Karpas-422 (cell line): ENCODE results near the gene CALHM6. TPM values are rescaled to one million over a fixed set of nuclear protein-coding genes. Genes with fewer than 3 reads are reported as not detected.

Source experiments
- DNase-seq: peaks from one replicate; pipeline ENCODE4 v3.0.0-alpha.2; 2015
- H2AFZ ChIP-seq: fragments of 200-600 bp; sonication (generic); 2 replicates; pipeline ENCODE4 v1.6.1; 2014; ENCODE audit warnings: antibody characterized with exemption, low read length, mixed read lengths
- H3K27ac ChIP-seq: fragments of 200-600 bp; sonication (generic); 2 replicates; pipeline ENCODE4 v1.5.1; 2014; ENCODE audit warnings: mild to moderate bottlenecking, low read length, moderate library complexity
- H3K27me3 ChIP-seq: fragments of 200-600 bp; sonication (generic); 2 replicates; pipeline ENCODE4 v1.6.1; 2014; ENCODE audit warnings: low read length, mixed read lengths
- H3K36me3 ChIP-seq: fragments of 200-600 bp; sonication (generic); 2 replicates; pipeline ENCODE4 v1.6.1; 2014; ENCODE audit warnings: low read length, mixed read lengths; ENCODE audit not compliant: insufficient read depth
- H3K4me1 ChIP-seq: fragments of 200-600 bp; sonication (generic); 2 replicates; pipeline ENCODE4 v1.6.1; 2014; ENCODE audit warnings: mild to moderate bottlenecking, low read length, mixed read lengths
- H3K4me2 ChIP-seq: fragments of 200-600 bp; sonication (generic); 2 replicates; pipeline ENCODE4 v1.6.1; 2014; ENCODE audit warnings: low read length, low read depth, mild to moderate bottlenecking; ENCODE audit not compliant: poor library complexity, severe bottlenecking
- H3K4me3 ChIP-seq: fragments of 200-600 bp; sonication (generic); 2 replicates; pipeline ENCODE4 v1.5.1; 2014; ENCODE audit warnings: mild to moderate bottlenecking, antibody characterized with exemption, low read length, mixed read lengths
- H3K79me2 ChIP-seq: fragments of 200-600 bp; sonication (generic); 2 replicates; pipeline ENCODE4 v1.6.1; 2014; ENCODE audit warnings: mild to moderate bottlenecking, low read length, mixed read lengths
- H3K9ac ChIP-seq: fragments of 200-600 bp; sonication (generic); 2 replicates; pipeline ENCODE4 v1.6.0; 2014; ENCODE audit warnings: low read length
- H3K9me2 ChIP-seq: fragments of 200-600 bp; sonication (generic), shearing (Covaris generic); replicated peaks from 2 replicates; pipeline ENCODE4 v1.6.0; 2014; ENCODE audit warnings: mild to moderate bottlenecking, low read length, moderate library complexity; ENCODE audit not compliant: insufficient read depth
- H3K9me3 ChIP-seq: fragments of 300-700, 200-600 bp; sonication (generic); 2 replicates; pipeline ENCODE4 v1.6.1; 2014; ENCODE audit warnings: low read length, mixed read lengths
- H4K20me1 ChIP-seq: fragments of 200-600 bp; sonication (generic); 2 replicates; pipeline ENCODE4 v1.6.1; 2014; ENCODE audit warnings: mild to moderate bottlenecking, antibody characterized with exemption, low read length, low read depth; ENCODE audit not compliant: insufficient read depth
- total RNA-seq: library from RNA; depleted of rRNA; stranded (reverse); fragments of >200 nt; shearing (Covaris generic); gene quantifications from 2 replicates; pipeline ENCODE4 v1.2.3, GENCODE V29; 2014; ENCODE audit warnings: low replicate concordance

CALHM6 gene
- total RNA-seq, 1 experiment from 2014 or later = not detected

DNA sequence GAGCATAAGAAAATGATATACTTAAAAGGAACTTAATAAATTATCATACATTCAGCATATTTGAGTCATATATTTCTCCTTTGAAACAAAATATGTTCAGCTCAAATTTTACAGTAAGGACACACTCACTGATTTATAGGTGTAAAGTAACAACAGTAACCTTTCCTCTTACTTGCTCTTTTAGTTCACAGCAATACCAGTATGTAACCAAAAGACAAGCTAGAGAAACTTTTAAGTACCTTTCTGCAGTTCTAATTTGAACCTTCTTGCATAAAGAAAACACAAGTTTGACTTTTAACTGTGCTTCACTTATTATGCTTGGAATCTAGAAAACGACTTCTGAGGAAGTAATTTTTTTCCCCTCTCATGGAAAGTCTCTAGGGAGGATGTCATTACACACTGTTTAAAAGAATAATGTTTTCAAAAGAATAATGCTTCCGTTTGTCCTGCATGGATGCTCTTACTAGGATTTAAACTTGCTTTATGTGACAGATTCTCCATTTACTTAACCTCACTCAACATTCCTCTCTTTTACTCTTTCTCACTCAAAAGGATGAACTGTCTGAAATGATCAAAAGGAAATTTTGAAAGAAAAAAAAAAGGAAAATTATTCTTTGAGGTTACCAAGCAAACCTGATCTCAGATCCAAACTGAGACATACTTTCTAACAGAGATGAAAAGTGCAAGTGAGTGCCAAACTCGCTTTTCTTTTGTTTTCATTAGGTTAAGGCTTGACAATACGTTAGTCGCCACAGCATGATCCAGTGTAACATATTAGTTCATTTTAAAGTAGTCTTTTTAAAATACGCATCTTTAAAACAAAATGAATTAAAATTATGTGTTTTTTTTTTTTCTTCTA is 22.4 kb upstream of the CALHM6 start:
- H2AFZ ChIP-seq = no peak overlapping the region
- H3K9ac ChIP-seq = no peak overlapping the region
- no peaks in the 10 kb centered on the region for H3K9me2 ChIP-seq
- no peaks in the 10 kb centered on the region for H4K20me1 ChIP-seq
- H3K9me3 ChIP-seq = no peaks in the 10 kb centered on the region
- H3K4me2 ChIP-seq = no peak overlapping the region
- no peaks in the 10 kb centered on the region for H3K27me3 ChIP-seq
- no peak overlapping the region for H3K27ac ChIP-seq
- no peaks in the 10 kb centered on the region for H3K4me1 ChIP-seq
- no peaks in the 10 kb centered on the region for H3K36me3 ChIP-seq
- H3K79me2 ChIP-seq = no peaks in the 10 kb centered on the region
- DNase-seq = no peak
- H3K4me3 ChIP-seq = no peak overlapping the region

DNA sequence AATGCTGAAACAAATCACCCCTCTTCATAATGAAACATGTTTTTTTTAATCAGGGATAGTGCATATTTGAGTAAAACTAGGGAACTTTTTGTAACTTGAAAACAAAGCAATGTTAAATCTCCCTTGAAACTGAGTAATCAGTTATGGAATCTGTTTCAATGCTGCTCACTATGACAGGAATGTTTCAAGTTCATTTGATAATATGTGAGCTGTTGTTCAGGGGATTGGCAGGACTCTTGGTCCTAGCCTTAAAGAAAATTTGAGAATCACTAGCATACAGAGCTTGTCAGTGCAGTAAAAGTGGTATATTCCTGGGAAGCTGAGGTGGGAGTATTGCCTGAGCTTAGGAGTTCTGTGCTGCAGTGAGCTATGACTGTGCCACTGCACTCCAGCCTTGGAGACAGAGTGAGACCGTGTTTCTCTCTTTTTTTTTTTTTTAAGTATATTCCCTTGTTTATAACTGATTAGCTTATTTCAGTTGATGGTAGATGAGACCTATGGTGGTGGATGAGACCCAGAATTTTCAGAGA is 21.6 kb upstream of the CALHM6 start:
- H3K27me3 ChIP-seq = no peaks in the 10 kb centered on the region
- no peak overlapping the region for H3K4me2 ChIP-seq
- H3K9ac ChIP-seq = no peak overlapping the region
- no peak overlapping the region for H2AFZ ChIP-seq
- H3K79me2 ChIP-seq = no peaks in the 10 kb centered on the region
- H3K4me3 ChIP-seq = no peak overlapping the region
- no peaks in the 10 kb centered on the region for H3K9me3 ChIP-seq
- DNase-seq = no peak
- H3K9me2 ChIP-seq = no peaks in the 10 kb centered on the region
- no peak overlapping the region for H3K27ac ChIP-seq
- H4K20me1 ChIP-seq = no peaks in the 10 kb centered on the region
- no peaks in the 10 kb centered on the region for H3K36me3 ChIP-seq
- H3K4me1 ChIP-seq = no peaks in the 10 kb centered on the region

DNA sequence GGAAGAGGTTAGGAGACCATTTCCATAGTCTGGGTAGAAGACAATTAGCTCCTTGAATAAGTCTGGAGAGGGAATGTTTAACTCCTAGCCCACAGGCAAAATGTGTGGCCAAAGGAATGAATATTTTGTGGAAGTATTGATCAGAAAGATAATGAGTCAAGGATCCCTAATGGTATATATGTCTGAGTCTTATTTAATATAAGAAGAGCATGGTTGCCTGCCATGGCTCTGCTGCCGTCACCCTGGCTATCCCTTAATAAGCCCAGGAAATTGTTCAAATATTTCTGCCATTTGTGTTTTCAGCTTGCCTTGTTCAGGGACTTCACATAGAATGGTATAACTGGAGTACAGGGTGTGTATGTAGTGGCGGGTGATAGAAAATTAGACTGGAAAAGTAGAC is 18.1 kb upstream of the CALHM6 start:
- H4K20me1 ChIP-seq = no peaks in the 10 kb centered on the region
- H3K4me2 ChIP-seq = no peak overlapping the region
- no peak overlapping the region for H2AFZ ChIP-seq
- no peaks in the 10 kb centered on the region for H3K79me2 ChIP-seq
- H3K4me1 ChIP-seq = no peaks in the 10 kb centered on the region
- no peak for DNase-seq
- no peak overlapping the region for H3K27ac ChIP-seq
- no peaks in the 10 kb centered on the region for H3K36me3 ChIP-seq
- H3K4me3 ChIP-seq = no peak overlapping the region
- no peaks in the 10 kb centered on the region for H3K9me3 ChIP-seq
- no peak overlapping the region for H3K9ac ChIP-seq
- H3K27me3 ChIP-seq = no peaks in the 10 kb centered on the region
- no peaks in the 10 kb centered on the region for H3K9me2 ChIP-seq

DNA sequence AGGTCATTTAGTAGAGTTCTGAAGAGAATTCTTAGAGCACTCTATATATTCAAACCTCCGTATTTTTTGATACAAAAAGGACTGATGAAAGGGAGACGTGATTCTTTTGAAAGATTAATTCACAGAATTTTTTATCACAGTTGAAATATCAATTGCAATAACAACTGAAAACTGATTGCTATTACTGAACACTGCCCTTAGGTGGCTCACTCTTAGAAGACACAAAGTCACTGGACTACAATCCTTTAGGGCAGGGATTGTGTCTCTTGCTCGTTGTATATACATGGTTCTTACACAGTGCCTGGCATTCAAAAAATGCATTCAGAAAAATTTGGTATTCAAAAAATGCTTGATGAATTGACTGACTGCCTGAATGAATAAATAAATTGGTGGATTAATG is 17.1 kb upstream of the CALHM6 start:
- Histone ChIP-seq H3K4me2 (no peak overlapping the region), H2AFZ (no peak overlapping the region; the same call in 1 of the 2 replicates), H3K4me1 (no peaks in the 10 kb centered on the region), H4K20me1 (no peaks in the 10 kb centered on the region), H3K79me2 (no peaks in the 10 kb centered on the region), H3K36me3 (no peaks in the 10 kb centered on the region), H3K27me3 (no peaks in the 10 kb centered on the region), H3K9me2 (no peaks in the 10 kb centered on the region), H3K9me3 (no peaks in the 10 kb centered on the region), H3K9ac (no peak overlapping the region), H3K4me3 (no peak overlapping the region), H3K27ac (no peak overlapping the region)
- DNase-seq = peak; percentile 51

DNA sequence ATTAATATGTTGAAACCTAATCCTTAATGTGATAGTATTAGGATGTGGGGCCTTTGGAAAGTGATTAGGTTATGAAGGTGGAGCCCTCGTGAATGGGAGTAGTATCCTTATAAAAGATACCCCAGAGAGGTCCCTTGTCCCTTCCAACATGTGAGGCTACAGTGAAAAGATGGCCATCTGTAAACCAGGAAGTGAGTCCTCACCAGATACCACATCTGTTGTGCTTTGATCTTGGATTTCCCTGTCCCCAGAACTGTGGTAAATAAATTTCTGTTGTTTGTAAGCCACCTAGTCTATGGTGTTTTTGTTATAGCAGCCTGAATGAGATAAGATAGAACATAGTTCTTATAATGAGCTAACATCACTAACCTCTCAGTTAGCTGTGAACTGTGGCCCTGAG is 16.6 kb upstream of the CALHM6 start:
- no peaks in the 10 kb centered on the region for H3K27me3 ChIP-seq
- DNase-seq = no peak
- H3K27ac ChIP-seq = no peak overlapping the region
- no peaks in the 10 kb centered on the region for H3K4me1 ChIP-seq
- no peak overlapping the region; the same call in 1 of the 2 replicates for H2AFZ ChIP-seq
- H3K9me2 ChIP-seq = no peaks in the 10 kb centered on the region
- H3K9me3 ChIP-seq = no peaks in the 10 kb centered on the region
- no peak overlapping the region for H3K9ac ChIP-seq
- H3K36me3 ChIP-seq = no peaks in the 10 kb centered on the region
- H3K4me2 ChIP-seq = no peak overlapping the region
- H4K20me1 ChIP-seq = no peaks in the 10 kb centered on the region
- no peaks in the 10 kb centered on the region for H3K79me2 ChIP-seq
- H3K4me3 ChIP-seq = no peak overlapping the region

DNA sequence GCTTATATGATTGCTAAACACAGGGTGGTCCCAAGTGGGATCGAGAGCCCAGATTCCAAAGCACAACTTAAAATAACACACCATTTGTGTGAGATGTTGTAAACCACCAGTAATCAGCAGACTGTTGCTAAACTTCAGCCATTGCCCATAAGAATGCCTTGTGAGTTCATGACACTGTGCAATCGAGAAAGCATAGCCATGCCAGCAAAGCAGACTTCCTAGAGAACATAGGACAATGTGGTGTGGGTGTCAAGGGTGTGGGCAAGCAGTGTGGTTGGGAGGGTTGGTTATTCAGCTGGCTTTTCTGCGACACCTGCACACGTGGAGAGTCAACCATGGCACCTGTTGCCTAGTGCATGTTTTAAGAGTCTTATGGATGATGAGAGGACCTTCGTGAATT is 16.1 kb upstream of the CALHM6 start:
- Histone ChIP-seq H4K20me1 (no peaks in the 10 kb centered on the region), H3K9ac (no peak overlapping the region), H3K4me1 (no peaks in the 10 kb centered on the region), H3K36me3 (no peaks in the 10 kb centered on the region), H3K4me2 (no peak overlapping the region), H3K9me3 (no peaks in the 10 kb centered on the region), H3K79me2 (no peaks in the 10 kb centered on the region), H3K4me3 (no peak overlapping the region), H3K9me2 (no peaks in the 10 kb centered on the region), H3K27me3 (no peaks in the 10 kb centered on the region), H2AFZ (no peak overlapping the region), H3K27ac (no peak overlapping the region)
- no peak for DNase-seq

DNA sequence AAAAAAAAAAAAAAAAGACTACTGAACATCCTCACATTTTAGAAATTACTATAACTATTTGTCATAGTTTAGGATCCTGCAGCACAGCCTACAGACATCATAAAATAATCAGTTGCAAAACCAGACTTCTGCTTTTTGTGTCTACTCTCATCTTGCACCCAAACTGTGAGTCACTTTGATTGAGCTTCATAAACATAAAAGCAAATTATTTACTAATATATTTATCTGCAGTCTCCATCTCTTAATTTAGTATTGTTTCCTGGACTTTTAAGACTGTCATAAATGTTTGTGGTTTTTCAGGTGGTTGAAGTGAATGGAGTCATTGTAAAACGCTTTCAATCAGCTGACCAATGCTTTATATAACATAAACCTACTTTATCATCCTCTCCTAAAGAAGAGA is 14.8 kb upstream of the CALHM6 start:
- Histone ChIP-seq H3K4me2 (no peak overlapping the region), H3K9me2 (no peaks in the 10 kb centered on the region), H4K20me1 (no peaks in the 10 kb centered on the region), H3K79me2 (no peaks in the 10 kb centered on the region), H3K27ac (no peak overlapping the region), H3K27me3 (no peaks in the 10 kb centered on the region), H3K9me3 (no peaks in the 10 kb centered on the region), H3K9ac (no peak overlapping the region), H3K4me1 (no peaks in the 10 kb centered on the region), H3K36me3 (no peaks in the 10 kb centered on the region), H3K4me3 (no peak overlapping the region), H2AFZ (no peak overlapping the region)
- DNase-seq = no peak

DNA sequence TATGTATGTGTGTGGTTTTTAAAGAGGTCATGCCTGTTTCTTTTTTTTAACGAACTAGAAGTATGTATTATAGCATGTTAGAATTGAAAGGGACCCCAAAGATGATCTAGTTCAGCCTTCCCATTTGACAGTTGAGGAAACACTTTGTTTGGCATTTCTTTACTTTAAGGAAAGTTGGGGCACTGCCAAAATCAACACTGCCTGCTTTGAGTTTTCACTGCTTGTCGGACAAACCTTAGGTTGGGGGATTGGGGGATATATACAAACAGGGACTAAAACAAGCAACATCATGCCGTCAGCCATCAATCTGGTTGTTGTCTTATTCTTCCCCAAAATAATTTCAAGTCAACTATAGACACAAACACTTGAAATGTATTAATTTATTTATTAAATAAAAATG is 14.1 kb upstream of the CALHM6 start:
- H3K27ac ChIP-seq = no peak overlapping the region
- no peak overlapping the region for H2AFZ ChIP-seq
- H3K9me3 ChIP-seq = no peaks in the 10 kb centered on the region
- H3K4me3 ChIP-seq = no peak overlapping the region
- no peaks in the 10 kb centered on the region for H3K79me2 ChIP-seq
- H3K27me3 ChIP-seq = no peaks in the 10 kb centered on the region
- no peaks in the 10 kb centered on the region for H3K9me2 ChIP-seq
- no peaks in the 10 kb centered on the region for H3K36me3 ChIP-seq
- H4K20me1 ChIP-seq = no peaks in the 10 kb centered on the region
- no peak for DNase-seq
- no peak overlapping the region for H3K9ac ChIP-seq
- no peak overlapping the region for H3K4me2 ChIP-seq
- H3K4me1 ChIP-seq = no peaks in the 10 kb centered on the region
